ENCODE results near the gene MAGT1. TPM values are rescaled to one million over a fixed set of nuclear protein-coding genes. Genes with fewer than 3 reads are reported as not detected.

MAGT1 gene
- total RNA-seq, 2 experiments from 2014 or later: 29.9 to 31.0 TPM

- no peak for ATAC-seq (ENCODE audit: poor library complexity)
- CTCF ChIA-PET: no interaction called here
- H3K27ac Mint-ChIP-seq: no peak overlapping the region
These were observed 118.6 kb downstream of the MAGT1 start for GRCh38 chrX:77776659-77777058.

More at GRCh38 chrX:77776659-77777058, 118.6 kb downstream of the MAGT1 start:
- Histone ChIP-seq H3K36me3 (ENCODE audit: insufficient read depth, low read length) (no peaks in the 10 kb centered on the region), H3K4me3 (ENCODE audit: low read length) (no peak overlapping the region), H3K27me3 (ENCODE audit: control insufficient read depth in 1 of 2, insufficient read depth in 2 of 2, low read length in 2 of 2) (no peaks in the 10 kb centered on the region), H3K9me3 (ENCODE audit: control insufficient read depth in 1 of 2, insufficient read depth in 1 of 2, low read length in 2 of 2) (no peaks in the 10 kb centered on the region), H3K4me1 (ENCODE audit: insufficient read depth, low read length) (peaks cover 4% of the 10 kb centered on the region), H3K27ac (ENCODE audit: low read depth in 1 of 2, low read length in 2 of 2) (no peak overlapping the region)
- no peak for DNase-seq
- intact Hi-C loops (cut with DNase I, micrococcal nuclease): no loop called here
- H3K9me3 Mint-ChIP-seq: no peaks in the 10 kb centered on the region
- POLR2A ChIA-PET: no interaction called here
- no peaks in the 10 kb centered on the region for H3K27me3 Mint-ChIP-seq
- peaks cover 46% of the 10 kb centered on the region for H3K4me1 Mint-ChIP-seq (ENCODE audit: low read depth)
- TF ChIP-seq CTCF (IDR thresholded peaks at IDR 0.05): no peak
- H3K4me3 Mint-ChIP-seq: peak overlapping the region; percentile 20
- peaks cover 19% of the 10 kb centered on the region for H3K36me3 Mint-ChIP-seq (ENCODE audit: low read depth)

Other genes starting within 250 kb of the MAGT1 start
- gene ATRX, start 109.2 kb downstream of the MAGT1 start, total RNA-seq: 10 to 100 TPM; 72.7 to 79.5 TPM
- gene COX7B, start 4.0 kb upstream of the MAGT1 start, total RNA-seq: 100 to 1,000 TPM; 106 to 117 TPM
- 10 to 100 TPM; 12.1 to 12.8 TPM for gene ATP7A, start 15.3 kb upstream of the MAGT1 start, total RNA-seq
- gene PGAM4, start 74.2 kb upstream of the MAGT1 start, total RNA-seq: not detected
- 100 to 1,000 TPM; 267 to 281 TPM for gene PGK1, start 208.8 kb upstream of the MAGT1 start, total RNA-seq
- 10 to 100 TPM in 1 of 2 experiments, 1 to 10 TPM in 1; 9.6 to 10.3 TPM for gene TAF9B, start 244.2 kb upstream of the MAGT1 start, total RNA-seq

Data from CD4-positive, alpha-beta T cell (primary cell).